ENCODE results near the gene PEAR1. TPM values are rescaled to one million over a fixed set of nuclear protein-coding genes. Genes with fewer than 3 reads are reported as not detected.

The PEAR1 gene
- total RNA-seq, 6 donors from 2014 or later = 8.4 to 33.5 (median 13.7) TPM

- H3K36me3 ChIP-seq = no peaks in the 10 kb centered on the region
- H3K4me1 ChIP-seq = peaks cover 0 to 5% (median 0%) of the 10 kb centered on the region in 4 donors
- 51 to 53% methylated on average over 5 to 6 of the region's 6 CpGs for WGBS, 2 donors
- ATAC-seq (ENCODE audit: low FRiP score in 2 of 2) (no peak), DNase-seq (no peak)
- no peaks in the 10 kb centered on the region for H3K9me3 ChIP-seq
- H3K27ac ChIP-seq = no peak overlapping the region
- no peak for TF ChIP-seq POLR2AphosphoS5 (IDR thresholded peaks at IDR 0.05)
- TF ChIP-seq POLR2A (IDR thresholded peaks at IDR 0.05) = no peak
- no peak for TF ChIP-seq EP300 (IDR thresholded peaks at IDR 0.05)
- no peak for TF ChIP-seq CTCF (IDR thresholded peaks at IDR 0.05)
- H3K27me3 ChIP-seq = no peaks in the 10 kb centered on the region
- no peak overlapping the region for H3K4me3 ChIP-seq
Measured at GRCh38 chr1:156886583-156887281, 6.8 kb upstream of the PEAR1 start.

GRCh38 chr1:156887317-156887716 lies 6.2 kb upstream of the PEAR1 start:
- H3K27ac ChIP-seq = no peak overlapping the region
- H3K36me3 ChIP-seq = no peaks in the 10 kb centered on the region
- no peak for ATAC-seq (ENCODE audit: low FRiP score in 2 of 2)
- no peak overlapping the region for H3K4me3 ChIP-seq
- H3K4me1 ChIP-seq = peaks cover under 1 to 11% (median 3%) of the 10 kb centered on the region in 4 donors
- no peaks in the 10 kb centered on the region for H3K9me3 ChIP-seq
- no peak for DNase-seq
- TF ChIP-seq EP300 (IDR thresholded peaks at IDR 0.05) (no peak), CTCF (IDR thresholded peaks at IDR 0.05) (no peak), POLR2A (IDR thresholded peaks at IDR 0.05) (no peak), POLR2AphosphoS5 (IDR thresholded peaks at IDR 0.05) (no peak)
- no peaks in the 10 kb centered on the region for H3K27me3 ChIP-seq
- WGBS, 2 donors = 18 to 32% methylated on average over 3 of the region's 3 CpGs

- TF ChIP-seq POLR2AphosphoS5 (IDR thresholded peaks at IDR 0.05) (no peak), EP300 (IDR thresholded peaks at IDR 0.05) (no peak), POLR2A (IDR thresholded peaks at IDR 0.05) (no peak), CTCF (IDR thresholded peaks at IDR 0.05) (no peak)
- no peaks in the 10 kb centered on the region for H3K36me3 ChIP-seq
- no peak for DNase-seq
- WGBS, 2 donors = 50 to 61% methylated on average over 6 of the region's 6 CpGs
- no peaks in the 10 kb centered on the region for H3K27me3 ChIP-seq
- ATAC-seq (ENCODE audit: low FRiP score in 2 of 2) = no peak
- peaks cover 5 to 15% (median 6%) of the 10 kb centered on the region in 4 donors for H3K4me1 ChIP-seq
- no peak overlapping the region for H3K4me3 ChIP-seq
- no peak overlapping the region for H3K27ac ChIP-seq
- no peaks in the 10 kb centered on the region for H3K9me3 ChIP-seq
Measured at GRCh38 chr1:156887734-156888133, 5.8 kb upstream of the PEAR1 start.

GRCh38 chr1:156889802-156890580 lies 3.5 kb upstream of the PEAR1 start:
- H3K4me3 ChIP-seq = no peak overlapping the region
- peak in 1 of 2 donors; percentile 78 for DNase-seq
- H3K27ac ChIP-seq = no peak overlapping the region
- no peaks in the 10 kb centered on the region for H3K9me3 ChIP-seq
- peak; percentile 54 to 70 for ATAC-seq (ENCODE audit: low FRiP score in 2 of 2)
- 42 to 50% methylated on average over 8 of the region's 8 CpGs for WGBS, 2 donors
- H3K4me1 ChIP-seq = peaks cover 10 to 33% (median 16%) of the 10 kb centered on the region in 4 donors
- H3K36me3 ChIP-seq = no peaks in the 10 kb centered on the region
- H3K27me3 ChIP-seq = peaks cover 0 to 16% (median 6%) of the 10 kb centered on the region in 4 donors
- TF ChIP-seq EP300 (IDR thresholded peaks at IDR 0.05) (no peak), POLR2AphosphoS5 (IDR thresholded peaks at IDR 0.05) (no peak), POLR2A (IDR thresholded peaks at IDR 0.05) (no peak), CTCF (IDR thresholded peaks at IDR 0.05) (peak; percentile 60 to 80 (median 70))
